ENCODE measurements around the gene NFX1. TPM values are rescaled to one million over a fixed set of nuclear protein-coding genes. Genes with fewer than 3 reads are reported as not detected.

Gene NFX1
- total RNA-seq, 2 donors from 2014 or later: 30.8 to 39.5 TPM

DNA sequence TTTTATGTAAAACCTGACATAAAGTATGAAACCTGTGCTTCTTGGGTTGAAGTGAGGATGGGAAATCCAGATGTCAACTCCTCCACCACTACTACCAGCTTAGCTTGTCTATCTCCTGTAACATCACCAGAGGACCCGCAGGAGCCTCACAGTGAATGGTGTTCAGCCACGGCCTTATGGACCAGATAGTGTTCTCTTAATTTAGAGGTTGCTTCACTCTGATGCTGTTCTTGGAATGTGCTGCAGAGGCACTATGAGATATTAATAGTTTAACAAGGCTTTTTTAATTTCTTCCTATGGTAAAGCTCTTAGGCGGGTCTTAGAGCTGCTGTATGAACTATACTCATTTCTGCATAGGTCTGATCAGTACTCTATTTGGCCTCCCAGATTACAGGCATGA is 27.9 kb downstream of the NFX1 start:
- WGBS: 90% methylated on average over 3 of the region's 3 CpGs
- Histone ChIP-seq H3K4me1 (replicated peaks) (no peaks in the 10 kb centered on the region), H3K27me3 (replicated peaks; ENCODE audit: insufficient read depth) (no peaks in the 10 kb centered on the region), H3K4me3 (no peak overlapping the region), H3K27ac (no peak overlapping the region), H3K9me3 (no peaks in the 10 kb centered on the region), H3K36me3 (peaks cover 7 to 15% of the 10 kb centered on the region in 2 donors)
- no peak for DNase-seq (ENCODE audit: low spot score)
- intact Hi-C loops (cut with DNase I): no loop called here
- TF ChIP-seq, protein P1, sequence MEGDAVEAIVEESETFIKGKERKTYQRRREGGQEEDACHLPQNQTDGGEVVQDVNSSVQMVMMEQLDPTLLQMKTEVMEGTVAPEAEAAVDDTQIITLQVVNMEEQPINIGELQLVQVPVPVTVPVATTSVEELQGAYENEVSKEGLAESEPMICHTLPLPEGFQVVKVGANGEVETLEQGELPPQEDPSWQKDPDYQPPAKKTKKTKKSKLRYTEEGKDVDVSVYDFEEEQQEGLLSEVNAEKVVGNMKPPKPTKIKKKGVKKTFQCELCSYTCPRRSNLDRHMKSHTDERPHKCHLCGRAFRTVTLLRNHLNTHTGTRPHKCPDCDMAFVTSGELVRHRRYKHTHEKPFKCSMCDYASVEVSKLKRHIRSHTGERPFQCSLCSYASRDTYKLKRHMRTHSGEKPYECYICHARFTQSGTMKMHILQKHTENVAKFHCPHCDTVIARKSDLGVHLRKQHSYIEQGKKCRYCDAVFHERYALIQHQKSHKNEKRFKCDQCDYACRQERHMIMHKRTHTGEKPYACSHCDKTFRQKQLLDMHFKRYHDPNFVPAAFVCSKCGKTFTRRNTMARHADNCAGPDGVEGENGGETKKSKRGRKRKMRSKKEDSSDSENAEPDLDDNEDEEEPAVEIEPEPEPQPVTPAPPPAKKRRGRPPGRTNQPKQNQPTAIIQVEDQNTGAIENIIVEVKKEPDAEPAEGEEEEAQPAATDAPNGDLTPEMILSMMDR (IDR thresholded peaks at IDR 0.05): no peak
- TF ChIP-seq POLR2A (IDR thresholded peaks at IDR 0.05) (no peak), POLR2AphosphoS5 (IDR thresholded peaks at IDR 0.05) (no peak)

DNA sequence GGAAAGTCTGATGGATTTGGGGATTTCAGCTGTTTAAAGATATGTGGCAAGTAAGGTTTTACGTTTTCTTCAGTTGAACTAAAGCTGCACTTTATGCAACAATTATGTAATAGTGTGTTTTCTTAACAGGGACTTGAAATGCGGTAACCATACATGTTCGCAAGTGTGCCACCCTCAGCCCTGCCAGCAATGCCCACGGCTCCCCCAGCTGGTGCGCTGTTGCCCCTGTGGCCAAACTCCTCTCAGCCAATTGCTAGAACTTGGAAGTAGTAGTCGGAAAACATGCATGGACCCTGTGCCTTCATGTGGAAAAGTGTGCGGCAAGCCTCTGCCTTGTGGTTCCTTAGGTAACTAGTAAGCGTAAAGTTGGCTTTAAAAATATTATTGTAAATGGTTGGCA is 28.5 kb downstream of the NFX1 start:
- TF ChIP-seq POLR2A (IDR thresholded peaks at IDR 0.05): no peak
- TF ChIP-seq POLR2AphosphoS5 (IDR thresholded peaks at IDR 0.05): no peak
- TF ChIP-seq, protein P1 (IDR thresholded peaks at IDR 0.05): no peak
- intact Hi-C loops (cut with DNase I): no loop called here
- H3K27ac ChIP-seq: no peak overlapping the region

DNA sequence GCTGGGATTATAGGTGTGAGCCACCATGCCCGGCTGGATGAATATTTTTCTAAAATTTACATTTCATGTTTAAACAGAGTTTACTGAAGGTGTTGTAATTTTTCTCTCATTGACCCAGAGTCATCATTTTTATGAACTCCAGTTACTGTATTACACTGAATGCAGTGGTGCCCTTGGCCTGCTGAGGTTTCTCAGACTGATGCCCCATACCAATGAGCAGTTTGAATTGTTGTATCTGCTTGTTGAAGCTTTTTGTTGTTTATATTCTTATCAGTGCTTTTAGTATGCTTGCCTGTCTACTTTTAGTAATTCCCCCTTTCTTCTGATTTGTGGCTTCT is 29.9 kb downstream of the NFX1 start:
- Histone ChIP-seq H3K4me3 (no peak overlapping the region), H3K27me3 (replicated peaks; ENCODE audit: insufficient read depth) (no peaks in the 10 kb centered on the region), H3K4me1 (replicated peaks) (no peaks in the 10 kb centered on the region), H3K27ac (no peak overlapping the region), H3K9me3 (no peaks in the 10 kb centered on the region), H3K36me3 (peaks cover 7 to 15% of the 10 kb centered on the region in 2 donors)
- intact Hi-C loops (cut with DNase I): no loop called here
- WGBS: 88% methylated on average over 1 of the region's 1 CpG
- TF ChIP-seq POLR2A (IDR thresholded peaks at IDR 0.05): no peak
- TF ChIP-seq, protein P1 (IDR thresholded peaks at IDR 0.05): no peak
- no peak for TF ChIP-seq POLR2AphosphoS5 (IDR thresholded peaks at IDR 0.05)
- DNase-seq (ENCODE audit: low spot score): no peak

More for the DNA sequence above, 28.5 kb downstream of the NFX1 start:
- no peak for DNase-seq (ENCODE audit: low spot score)
- 93% methylated on average over 8 of the region's 8 CpGs for WGBS
- Histone ChIP-seq H3K4me1 (replicated peaks) (no peaks in the 10 kb centered on the region), H3K9me3 (no peaks in the 10 kb centered on the region), H3K27me3 (replicated peaks; ENCODE audit: insufficient read depth) (no peaks in the 10 kb centered on the region), H3K4me3 (no peak overlapping the region), H3K36me3 (peaks cover 7 to 15% of the 10 kb centered on the region in 2 donors)

DNA sequence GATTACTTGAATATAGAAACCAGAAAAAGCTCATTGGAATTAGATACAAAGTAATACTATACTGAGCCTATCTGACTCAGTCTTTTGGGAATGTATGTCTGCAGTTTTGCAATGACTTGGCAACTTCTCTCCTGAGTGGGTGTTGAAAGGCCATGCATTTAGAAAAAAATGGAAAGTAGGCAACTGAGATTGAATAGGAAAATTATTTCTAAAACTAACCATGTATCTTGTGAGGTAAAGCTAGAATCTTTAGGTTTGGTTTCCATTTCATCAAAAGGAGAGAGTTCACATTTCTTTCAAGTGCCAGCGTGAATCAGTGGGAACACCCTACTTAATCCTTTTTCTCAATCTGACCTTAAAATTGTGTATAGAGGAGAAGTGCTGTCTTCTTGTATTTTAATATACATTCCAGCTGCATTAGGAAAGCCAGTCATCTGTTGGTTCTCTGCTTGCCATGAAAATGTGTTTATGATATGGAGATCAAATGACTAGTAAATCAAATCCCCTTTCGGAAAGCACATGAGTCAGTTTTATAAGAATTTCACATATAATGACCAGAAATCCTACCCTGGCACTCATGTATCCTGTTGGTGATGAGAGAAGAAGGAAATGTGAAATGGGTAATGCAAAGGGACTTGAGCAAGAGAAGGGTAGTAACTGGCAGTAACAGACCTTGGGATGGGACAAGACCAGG is 30.4 kb downstream of the NFX1 start:
- DNase-seq (ENCODE audit: low spot score): no peak
- TF ChIP-seq POLR2A (IDR thresholded peaks at IDR 0.05) (no peak), POLR2AphosphoS5 (IDR thresholded peaks at IDR 0.05) (peak; percentile 44)
- intact Hi-C loops (cut with DNase I): no loop called here

DNA sequence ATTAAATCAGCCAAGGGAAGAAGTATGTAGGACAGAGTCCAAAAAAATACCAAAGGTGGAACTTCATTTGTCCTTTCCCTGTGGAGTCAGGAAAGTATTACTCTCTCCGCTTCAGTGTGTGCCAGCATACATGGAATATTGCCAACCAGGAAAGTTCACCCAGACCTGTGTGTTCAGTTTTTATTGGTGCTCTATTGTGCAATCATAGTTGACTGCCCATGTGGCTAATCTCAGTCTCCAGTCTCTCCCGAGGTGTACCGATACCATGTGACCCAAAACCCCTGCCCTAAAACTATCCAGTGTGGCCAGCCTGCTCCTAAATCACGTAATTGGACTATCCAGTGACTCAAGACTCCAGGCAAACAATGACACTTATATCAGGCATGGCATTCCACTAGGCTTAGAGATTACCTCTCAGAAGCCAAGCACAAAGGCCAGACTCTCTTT is 38.8 kb downstream of the NFX1 start:
- peak; percentile 96 for DNase-seq (ENCODE audit: low spot score)
- 24% methylated on average over 4 of the region's 4 CpGs for WGBS
- peak overlapping the region; percentile 77 to 83 for H3K27ac ChIP-seq
- H3K36me3 ChIP-seq: no peaks in the 10 kb centered on the region
- no peaks in the 10 kb centered on the region for H3K9me3 ChIP-seq
- H3K4me3 ChIP-seq: no peak overlapping the region
- TF ChIP-seq POLR2AphosphoS5 (IDR thresholded peaks at IDR 0.05): peak; percentile 99
- TF ChIP-seq, protein P1 (IDR thresholded peaks at IDR 0.05): no peak
- no peak for TF ChIP-seq POLR2A (IDR thresholded peaks at IDR 0.05)
- peaks cover 12% of the 10 kb centered on the region for H3K4me1 ChIP-seq (replicated peaks)
- intact Hi-C loops (cut with DNase I): loop anchor here (5.0 kb wide), 1 partner anchor 37 kb away; the partner anchor contains the start of gene NFX1
- no peaks in the 10 kb centered on the region for H3K27me3 ChIP-seq (replicated peaks; ENCODE audit: insufficient read depth)

More for the DNA sequence above, 30.4 kb downstream of the NFX1 start:
- Histone ChIP-seq H3K27me3 (replicated peaks; ENCODE audit: insufficient read depth) (no peaks in the 10 kb centered on the region), H3K4me3 (no peak overlapping the region), H3K36me3 (peaks cover 7 to 15% of the 10 kb centered on the region in 2 donors), H3K4me1 (replicated peaks) (no peaks in the 10 kb centered on the region), H3K9me3 (no peaks in the 10 kb centered on the region), H3K27ac (no peak overlapping the region)
- WGBS: 61% methylated on average over 2 of the region's 2 CpGs
